Measurements from ENCODE around the gene JAZF1.

GRCh38 chr7:27992755-27993493 is 187.7 kb downstream of the JAZF1 start:
- TF ChIP-seq CTCF (IDR thresholded peaks at IDR 0.05) (no peak), POLR2AphosphoS5 (IDR thresholded peaks at IDR 0.05; ENCODE audit: insufficient read depth in 1 of 2, low read depth in 1 of 2) (no peak)
